Hematopoietic multipotent progenitor cell treated with erythropoietin and hydrocortisone succinate and interleukin-3 and kit ligand, for 4 days (in vitro differentiated cells): ENCODE data around the gene LRP1B.
"Not testable (repeated sequence)": the region's sequence is repeated elsewhere in the genome, so short reads cannot be mapped to it uniquely, and the experiment has no call there.

Experiments
- DNase-seq: peaks from one replicate; pipeline ENCODE4 v3.0.0-alpha.2; 2015

The LRP1B gene

DNA sequence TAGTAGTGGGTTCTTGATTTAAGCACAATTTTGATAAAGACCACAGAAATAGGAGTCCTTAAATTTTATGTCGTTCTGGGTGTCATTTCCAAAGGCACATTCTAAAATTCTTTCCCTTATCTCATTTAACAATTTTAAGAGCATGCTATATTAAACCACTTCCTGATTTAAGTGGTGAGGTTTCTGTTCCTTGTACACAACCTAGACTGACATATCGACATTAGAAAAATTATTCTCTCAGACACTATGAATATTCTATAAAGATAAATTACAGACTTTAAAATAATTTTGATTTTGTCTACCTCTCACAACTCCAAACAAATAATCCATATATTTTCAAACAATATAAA is 923.8 kb downstream of the LRP1B start:
- peak; percentile 54 for DNase-seq

DNA sequence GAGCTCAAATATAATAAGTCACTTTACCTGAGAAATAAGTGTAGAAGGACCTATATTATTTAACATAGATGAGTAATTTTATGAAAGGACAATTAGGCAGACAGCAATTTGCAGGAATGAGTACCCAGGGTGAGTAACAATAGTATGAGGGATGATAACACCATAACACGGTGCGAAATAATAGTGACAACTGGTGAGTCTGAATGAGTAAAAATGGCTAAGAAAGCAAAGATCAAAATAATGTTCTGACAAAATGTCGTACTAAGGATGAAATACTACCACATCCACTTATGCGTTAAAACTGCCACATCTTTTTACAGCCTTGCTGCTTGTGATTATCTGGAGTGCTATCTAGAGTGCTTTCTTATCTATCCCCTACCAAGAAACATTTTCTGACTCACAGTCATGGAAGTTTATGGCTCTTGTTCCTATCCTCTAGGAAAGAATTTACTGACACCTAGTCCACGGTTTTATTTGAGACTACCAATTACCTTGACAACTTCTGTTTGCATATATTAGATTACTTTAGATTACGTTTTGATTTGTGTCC is 929.7 kb downstream of the LRP1B start:
- no peak for DNase-seq

DNA sequence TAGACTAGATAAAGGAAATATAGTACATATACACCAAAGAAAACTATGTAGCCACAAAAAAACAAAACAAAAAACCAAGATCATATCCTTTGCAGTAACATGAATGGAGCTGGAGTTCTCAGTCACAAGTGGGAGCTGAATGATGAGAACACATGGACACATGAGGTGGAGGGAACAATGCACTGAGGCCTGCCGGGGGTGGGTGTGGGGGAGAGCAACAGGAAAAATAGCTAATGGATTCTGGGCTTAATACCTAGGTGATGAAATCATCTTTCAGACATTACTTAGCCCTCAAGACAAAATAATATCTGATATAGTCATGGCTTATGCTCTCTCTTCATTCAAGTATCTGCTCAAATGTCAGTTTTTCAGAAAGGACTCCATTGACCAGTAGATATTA is 930.6 kb downstream of the LRP1B start:
- DNase-seq = no peak

DNA sequence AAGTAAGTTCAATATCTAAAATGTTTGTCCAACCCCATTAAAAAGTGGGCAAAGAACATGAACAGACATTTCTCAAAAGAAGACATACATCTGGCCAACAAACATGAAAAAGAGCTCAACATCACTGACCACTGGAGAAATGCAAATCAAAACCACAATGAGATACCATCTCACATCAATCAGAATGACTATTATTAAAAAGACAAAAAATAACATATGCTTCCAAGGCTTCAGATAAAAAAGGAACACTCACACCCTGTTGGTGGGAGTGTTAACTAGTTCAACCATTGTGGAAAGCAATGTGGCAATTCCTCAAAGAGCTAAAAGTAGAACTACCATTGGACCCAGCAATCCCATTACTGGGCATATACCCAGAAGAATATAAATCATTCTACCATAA is 931.1 kb downstream of the LRP1B start:
- DNase-seq = no peak

DNA sequence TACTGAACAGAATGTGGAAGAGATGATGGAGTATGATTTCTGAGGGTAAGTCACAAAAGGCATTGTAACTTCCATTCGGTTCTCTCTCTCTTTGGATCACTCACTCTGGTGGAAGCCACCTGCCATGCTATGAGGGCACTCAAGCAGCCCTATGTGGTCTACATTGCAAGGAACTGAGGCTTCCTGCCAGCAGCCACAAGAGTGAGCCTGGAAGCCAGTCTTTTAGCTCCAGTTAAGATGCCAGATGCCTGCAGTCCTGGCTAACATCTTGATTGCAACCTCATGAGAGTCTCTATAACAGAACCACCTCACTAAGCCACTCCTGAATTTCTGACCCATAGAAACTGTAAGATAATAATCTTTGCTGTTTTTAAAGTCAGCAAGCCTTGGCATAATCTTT is 935.7 kb downstream of the LRP1B start:
- DNase-seq = peak; percentile 11

DNA sequence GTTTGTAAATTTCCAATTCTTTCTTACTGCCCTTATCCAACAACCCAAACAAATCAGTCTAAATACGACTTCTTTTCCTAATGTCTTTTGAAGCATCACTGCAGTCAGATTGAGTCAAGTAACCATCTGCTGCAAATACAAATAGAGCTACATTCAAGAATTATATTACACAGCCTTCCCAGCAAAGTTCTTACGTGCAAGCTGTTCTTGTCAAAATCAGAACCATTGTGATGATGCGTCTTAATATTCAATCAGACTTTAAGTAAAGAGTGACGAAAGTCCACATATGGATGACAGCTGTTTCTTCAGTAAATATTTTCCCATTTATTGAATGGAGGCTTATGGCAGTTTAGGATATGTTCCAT is 943.8 kb downstream of the LRP1B start:
- DNase-seq = no peak

DNA sequence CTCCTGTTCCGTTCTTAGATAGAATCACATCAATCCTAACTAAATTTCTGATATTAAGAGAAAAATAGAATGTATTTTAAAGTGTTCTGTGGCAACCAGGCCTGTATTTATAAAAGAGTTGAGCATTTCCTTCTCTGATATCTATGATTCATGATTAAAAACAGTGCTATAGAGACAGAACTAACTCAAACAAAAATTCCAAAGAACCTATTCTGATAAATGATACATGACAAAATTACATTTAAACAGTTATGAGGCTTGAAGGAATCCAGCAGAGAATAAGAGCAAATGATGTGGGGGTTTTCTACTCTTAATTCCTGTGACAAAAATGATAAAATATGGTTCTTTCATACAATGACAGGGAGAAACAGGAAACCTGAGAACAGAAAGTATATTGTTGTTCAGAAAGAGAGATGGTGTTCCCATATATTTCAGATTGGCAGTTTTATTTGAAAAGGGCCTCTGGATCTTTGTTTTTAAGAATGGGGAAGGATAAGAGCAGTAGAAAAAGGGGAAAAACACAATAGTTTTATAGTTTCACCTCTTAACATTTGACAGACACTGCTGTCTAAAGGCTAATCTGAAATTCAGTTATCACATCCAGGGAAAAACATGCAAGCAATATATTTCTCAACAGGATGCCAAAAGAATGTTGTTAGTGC is 944.3 kb downstream of the LRP1B start:
- DNase-seq = no peak

DNA sequence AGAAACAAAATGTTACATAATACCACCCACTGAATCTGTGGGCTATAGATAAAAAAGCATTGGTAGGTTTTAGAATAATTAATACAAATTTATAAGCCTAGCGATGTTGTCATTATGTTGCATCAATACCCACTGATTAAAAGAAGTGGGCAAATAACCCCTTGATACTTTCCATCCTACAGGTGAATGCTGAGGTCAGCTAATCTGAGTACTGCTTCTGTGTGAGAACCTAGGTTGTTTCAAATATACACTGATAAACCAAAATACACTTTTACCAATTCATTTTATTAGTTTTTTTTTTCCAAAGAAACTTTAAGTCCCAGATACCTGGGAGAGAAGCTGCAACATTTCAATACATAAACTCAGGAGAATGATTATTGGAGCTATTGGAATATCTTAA is 948.6 kb downstream of the LRP1B start:
- no peak for DNase-seq

DNA sequence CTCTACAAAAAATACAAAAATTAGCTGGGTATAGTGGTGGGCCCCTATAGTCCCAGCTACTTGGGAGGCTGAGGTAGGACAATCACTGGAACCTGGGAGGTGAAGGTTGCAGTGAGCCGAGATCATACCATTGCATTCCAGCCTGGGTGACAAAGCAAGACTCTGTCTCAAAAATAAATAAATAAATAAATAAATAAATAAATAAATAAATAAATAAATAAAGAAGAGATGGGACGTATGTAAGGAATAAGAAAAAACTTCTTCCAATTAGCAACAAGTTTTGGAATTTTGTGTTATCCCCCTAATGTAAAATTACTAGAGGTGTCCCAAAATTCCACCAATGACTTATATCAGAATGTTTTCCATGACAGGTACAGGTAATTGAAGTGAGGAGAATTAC is 961.7 kb downstream of the LRP1B start:
- DNase-seq = not testable (repeated sequence)

DNA sequence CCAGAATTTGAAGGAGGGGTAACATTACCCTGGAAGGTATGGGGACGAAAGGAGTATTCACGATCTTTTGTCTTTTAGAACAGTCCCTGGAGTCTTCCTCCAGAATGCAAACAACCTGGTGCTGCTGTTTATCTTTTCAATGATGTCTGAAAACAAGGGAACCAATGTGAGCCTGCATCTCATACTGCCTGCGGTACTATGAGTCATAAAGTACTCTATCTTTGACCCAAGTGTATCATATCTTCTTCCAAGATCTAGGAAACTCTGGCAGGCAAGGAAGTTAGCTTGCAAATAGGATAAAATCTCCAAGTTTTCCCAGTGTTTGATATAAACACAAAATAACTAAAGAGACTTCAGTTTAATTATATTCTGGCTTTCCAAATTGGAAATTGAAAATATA is 968.5 kb downstream of the LRP1B start:
- no peak for DNase-seq

DNA sequence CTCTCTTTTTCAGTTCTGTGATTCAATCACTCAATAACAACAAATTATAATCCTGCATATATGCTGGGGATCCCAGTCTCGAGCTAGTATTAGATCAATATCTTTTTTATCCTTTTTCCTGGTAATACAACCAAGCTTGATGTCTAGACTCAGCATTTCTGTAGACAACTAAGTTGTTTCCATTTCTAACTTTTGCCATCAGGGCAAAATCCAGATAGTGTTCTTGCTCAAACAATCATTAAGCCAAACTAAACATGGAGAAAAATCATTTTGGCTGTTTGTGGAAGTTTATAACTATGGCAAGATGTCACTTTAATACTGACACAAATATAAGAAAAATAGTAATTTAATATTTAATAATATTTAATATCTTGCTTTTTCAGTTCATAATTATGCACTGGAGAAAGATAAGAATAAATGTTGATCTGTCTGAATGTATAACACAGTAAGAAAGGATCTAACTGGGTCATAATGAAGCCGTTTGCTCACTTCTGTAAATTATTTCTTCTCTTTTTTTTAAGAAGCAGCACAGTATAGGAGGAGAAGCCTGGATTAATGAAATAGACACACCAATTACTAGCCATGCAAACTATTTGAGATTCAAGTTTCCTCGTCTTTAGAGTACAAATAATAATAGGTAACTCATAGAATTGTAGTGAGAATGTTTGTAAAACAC is 979.1 kb downstream of the LRP1B start:
- no peak for DNase-seq

DNA sequence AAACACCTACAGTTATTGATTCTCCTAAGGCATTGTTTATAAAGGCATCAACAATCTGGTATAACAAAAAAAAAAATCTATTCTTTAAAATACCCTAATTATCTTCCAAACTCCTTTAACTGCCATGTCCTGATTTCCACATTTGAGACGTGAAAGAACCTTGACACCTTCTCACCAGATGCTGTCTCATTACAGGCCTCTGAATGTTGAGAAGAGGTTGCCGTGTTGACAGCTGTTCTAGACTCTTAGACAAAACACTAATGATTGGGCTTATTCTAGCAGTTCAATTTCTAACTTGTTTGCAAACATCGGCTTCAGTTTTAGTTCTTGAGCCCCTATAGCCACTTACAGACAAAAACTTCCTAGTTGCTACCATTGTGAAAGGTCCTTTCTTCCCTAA is 988.8 kb downstream of the LRP1B start:
- DNase-seq = no peak

DNA sequence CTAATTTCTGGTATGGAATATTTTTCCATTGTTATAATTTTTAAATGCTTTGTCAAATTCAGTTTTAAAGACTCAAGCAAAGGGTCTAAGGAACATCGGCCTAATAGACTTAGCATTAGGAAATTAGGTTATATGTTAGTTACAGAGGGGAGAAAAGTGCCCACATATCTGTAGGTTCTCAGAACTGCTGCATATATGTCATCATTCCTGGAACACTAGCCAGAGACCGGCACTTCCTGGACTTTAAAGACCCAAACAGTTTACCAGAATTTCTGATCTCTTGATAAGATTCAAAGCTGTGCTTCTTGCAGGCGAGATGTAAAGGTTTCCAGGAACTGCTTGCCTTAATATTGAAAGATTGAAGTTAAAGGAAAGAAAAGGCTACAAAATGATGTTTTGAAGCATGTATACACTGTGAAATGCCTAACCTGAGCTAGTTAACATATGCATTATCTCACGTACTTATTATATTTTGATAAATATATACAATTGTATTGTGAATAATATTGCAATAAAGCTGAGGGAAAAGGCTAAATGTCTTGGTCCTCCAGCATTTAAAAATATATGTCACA is 993.6 kb downstream of the LRP1B start:
- peak; percentile 69 for DNase-seq

DNA sequence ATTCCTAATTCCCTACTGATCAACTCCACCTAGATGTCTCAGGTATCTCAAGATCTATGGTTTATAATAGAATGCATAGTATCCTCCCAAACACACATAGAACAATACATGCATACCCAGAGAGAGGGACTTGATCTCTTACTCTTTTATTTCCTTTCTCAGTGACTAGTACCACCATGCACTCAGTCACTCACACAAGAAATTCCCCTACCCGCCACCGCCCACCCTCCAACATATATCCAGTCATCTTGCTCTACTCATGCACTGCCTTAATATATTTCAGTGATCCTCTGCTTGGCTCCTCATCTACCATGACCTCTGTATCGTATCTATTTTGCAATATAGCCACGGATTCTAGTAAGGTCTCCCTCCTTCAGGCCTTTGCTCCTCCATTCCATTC is 996.9 kb downstream of the LRP1B start:
- no peak for DNase-seq

DNA sequence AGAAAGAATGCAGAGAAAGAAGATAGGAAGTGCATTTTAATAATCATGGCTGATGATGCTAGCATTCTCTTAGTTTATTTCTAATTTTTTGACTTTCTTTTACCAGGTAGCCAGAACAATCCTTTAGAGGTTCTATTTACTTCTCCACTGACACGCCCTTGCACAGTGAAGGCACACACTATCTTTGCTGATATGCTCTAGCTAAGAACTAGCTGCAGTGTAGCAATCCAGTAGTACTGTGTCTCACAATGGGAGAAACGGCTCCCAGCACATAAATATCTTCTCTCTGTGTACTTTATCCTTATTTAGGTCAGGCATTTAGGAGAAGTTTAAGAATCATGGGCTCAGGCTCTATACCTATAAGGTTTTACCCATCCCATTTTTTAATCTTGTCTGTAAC is 1005.4 kb downstream of the LRP1B start:
- DNase-seq = no peak

DNA sequence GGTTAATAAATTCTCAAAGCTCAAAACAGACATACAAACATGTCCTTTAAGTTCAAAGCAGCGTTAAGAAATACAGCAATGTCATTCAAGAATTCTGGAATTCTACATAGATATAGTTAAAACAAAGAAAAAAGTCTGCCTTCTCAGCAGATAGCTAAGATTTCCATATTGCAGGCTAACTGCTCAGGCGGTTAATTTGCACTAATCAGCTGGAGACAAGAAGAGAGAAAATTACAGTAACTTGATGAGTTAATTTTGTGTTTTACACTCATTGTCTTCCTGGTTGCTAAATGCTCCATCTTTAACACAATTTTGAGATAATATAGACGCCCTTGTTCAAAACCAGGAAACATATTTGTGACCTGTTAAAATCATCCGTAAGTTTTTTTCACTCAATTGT is 1012.0 kb downstream of the LRP1B start:
- DNase-seq = no peak

DNA sequence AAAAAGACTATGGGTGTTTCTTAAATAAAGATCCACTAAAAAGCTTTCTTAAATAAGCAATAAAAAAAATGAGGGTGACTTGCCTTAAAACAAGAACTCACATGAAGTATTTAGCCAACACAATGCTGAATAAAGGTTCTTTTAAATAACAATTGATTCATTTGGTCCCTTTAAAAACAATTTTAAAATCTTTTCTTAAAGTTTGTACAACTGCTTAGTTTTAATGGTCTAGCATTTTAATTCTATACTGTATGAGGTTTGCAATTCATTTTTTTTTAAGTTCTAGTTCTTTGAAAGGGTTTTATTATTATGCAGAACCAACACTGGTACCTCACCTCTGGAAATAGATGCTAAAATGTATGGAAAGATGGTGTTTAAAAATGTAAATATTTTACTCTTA is 1017.5 kb downstream of the LRP1B start:
- no peak for DNase-seq

DNA sequence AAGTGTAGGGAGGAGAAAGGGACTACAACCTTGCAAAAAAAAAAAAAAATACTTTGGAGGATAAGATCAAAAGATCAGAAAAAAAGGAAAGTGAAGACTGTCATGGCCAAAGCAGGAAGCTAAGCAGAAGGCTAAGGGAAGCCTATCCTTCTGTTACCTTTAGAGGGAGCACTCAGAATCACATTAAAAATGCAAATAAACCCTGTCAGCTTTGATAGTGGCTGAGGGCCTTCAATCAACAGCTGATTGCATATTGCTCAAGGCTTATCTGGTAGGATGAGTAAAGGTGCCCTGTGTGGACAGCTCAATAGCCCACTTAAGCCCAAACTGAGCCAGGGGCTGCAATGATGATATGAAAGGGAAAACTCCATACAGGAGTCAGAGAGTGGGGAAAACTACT is 1021.2 kb downstream of the LRP1B start:
- DNase-seq = peak; percentile 37

DNA sequence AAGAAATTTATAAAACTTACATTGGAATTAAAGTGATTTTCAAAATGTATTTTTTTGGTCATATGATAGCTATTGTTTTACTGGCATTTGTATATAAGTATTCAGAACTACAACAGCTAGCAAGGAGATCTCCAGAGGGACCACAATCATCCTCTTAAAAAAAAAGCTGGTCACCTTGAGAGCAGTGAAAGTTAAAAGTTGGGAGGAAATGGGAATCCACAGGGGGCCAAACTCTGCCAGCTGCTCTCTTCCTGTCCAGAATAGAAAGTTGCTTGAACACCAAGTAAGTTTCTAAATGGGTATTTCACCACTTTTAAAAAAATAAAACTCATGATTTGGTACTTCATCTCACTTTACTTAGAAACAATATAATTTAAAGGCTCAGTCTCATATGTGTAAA is 1025.1 kb downstream of the LRP1B start:
- DNase-seq = no peak

DNA sequence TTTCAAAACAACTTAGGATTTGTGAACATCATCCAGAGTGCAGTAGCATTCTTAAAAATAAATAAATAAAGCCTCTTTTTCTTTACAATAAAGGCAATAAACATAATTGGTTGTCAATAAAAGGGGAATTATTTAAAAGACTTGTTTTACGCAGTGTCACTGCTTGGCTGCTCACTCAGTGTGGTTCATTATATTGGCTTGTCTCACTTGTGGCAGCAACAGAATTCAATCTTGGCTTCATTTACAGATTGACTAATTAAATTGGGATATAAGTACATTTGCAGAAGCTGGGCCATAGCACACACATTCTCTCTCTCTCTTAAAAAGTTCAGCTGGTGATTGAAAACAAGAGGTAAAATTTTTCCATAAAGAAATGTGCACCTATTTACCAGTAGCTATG is 1027.6 kb downstream of the LRP1B start:
- DNase-seq = no peak

DNA sequence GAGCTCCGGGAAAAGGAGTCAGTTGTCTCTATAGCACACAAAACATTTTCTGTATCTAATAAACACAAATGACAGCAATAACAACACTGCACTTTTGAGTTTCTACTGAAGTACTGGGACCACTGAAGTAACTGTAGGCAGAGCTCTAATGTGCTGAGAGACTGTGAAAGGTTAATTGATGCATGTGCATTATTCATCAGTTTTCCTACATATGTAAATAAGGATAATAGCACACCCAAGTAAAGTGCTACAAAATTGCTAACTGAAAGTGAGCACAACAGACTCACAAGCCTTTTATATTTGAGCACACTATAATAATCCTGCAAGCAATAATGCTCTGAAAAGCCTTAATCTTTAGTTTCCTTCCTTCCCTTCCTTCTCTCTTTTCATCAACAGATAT is 1051.6 kb downstream of the LRP1B start:
- DNase-seq = no peak

DNA sequence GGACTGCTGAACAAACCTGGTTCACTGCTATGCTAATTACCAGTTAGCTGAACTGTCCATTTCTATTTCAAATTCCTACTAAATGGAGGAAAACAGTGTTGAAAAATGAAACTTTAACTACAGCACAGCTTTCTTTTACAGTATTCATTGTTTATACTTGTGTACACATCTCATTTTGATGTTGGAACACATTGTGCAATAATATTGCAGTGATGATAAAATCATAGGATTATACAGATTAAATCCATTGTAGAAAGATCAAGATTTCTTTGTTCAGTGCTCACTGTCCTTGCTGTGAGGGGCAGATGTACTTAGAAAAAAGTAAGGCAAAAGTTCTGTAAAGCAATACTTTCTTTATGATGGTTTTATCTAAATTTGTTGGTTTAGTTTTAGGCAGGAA is 1055.1 kb downstream of the LRP1B start:
- DNase-seq = no peak

DNA sequence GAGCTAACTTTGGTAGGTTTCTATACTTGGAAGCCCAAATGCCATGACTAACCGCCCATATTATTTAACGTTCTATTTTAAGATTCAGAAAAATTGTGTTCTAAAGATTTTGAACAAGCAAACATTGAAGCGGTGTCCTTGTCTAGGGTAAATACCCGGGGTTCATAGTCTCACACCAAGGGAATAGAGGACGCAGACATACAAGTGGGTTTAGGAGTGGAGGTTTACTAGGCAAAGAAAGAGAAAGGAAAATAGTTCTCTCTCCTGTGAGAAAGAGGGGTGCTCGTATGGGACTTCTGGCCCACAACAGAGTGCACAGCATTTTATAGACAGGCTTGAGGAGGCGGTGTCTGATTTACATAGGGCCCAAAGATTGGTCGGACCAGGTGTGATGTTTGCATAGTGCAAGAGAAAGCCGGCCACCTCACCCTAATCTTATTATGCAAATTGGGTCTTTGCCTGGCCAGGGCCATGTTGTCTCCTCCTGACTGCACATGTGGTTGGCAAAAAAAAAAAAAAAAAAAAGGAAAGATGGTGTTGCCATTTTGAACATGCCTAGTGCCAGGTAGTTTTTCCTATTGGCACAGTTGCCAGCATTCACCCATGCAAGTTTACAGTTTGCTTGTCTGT is 1062.6 kb downstream of the LRP1B start:
- DNase-seq = no peak

DNA sequence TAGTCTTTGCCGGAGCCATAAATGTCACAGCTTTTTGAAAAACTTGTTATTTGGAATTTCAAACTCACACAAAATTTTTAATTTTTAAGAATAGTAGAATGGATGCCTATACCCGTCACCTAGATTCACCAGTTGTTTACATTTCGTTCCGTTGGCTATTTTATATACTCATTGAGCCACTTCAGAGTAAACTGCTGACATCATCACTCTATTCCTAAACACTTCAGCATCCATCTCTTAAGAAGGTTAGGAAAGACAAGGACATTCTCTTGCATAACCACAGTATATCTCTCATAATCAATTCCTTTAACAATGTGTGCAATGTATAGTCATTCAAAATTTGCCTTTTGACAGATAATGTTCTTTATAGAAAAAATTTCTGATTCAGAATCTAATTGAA is 1065.8 kb downstream of the LRP1B start:
- DNase-seq = no peak
